Eye (tissue), 1 donor: ENCODE results near the gene NPIPA1.
"Not testable (repeated sequence)": the region's sequence is repeated elsewhere in the genome, so short reads cannot be mapped to it uniquely, and the experiment has no call there.

Experiments
- DNase-seq: peaks from one replicate; pipeline ENCODE4 v3.0.0-alpha.2; 2015

The NPIPA1 gene

GRCh38 chr16:14937143-14937542 lies at the start of gene NPIPA1:
TSS of gene NPIPA1 (plus strand) at chr16:14937443. CDS start at chr16:14937443, 0 bp downstream.
- not testable (repeated sequence) for DNase-seq

- DNase-seq = not testable (repeated sequence)
Observed at GRCh38 chr16:14892111-14892510, 45.1 kb upstream of the NPIPA1 start.

- not testable (repeated sequence) for DNase-seq
Observed at GRCh38 chr16:14895382-14895781, 41.9 kb upstream of the NPIPA1 start.

DNA sequence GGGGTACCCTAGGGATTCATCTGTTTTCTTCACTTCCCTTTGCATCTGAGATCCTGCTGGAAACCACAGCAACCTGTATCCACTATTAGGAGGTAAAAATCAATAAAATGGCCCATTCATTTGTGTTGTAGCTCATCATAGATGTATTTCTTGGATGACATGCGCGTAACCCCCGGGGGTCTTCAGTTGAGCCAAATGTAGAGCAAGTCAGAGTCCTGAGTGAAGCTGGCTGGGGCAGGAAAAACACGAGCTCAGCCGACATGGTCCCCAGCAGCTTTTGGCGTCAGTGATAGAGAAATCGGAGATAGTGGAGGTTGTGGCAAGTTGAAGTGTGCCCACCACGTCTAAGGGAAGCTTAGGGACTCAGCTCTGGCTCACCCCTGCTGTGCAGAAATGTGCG lies 41.2 kb upstream of the NPIPA1 start:
- DNase-seq = peak; percentile 11

DNA sequence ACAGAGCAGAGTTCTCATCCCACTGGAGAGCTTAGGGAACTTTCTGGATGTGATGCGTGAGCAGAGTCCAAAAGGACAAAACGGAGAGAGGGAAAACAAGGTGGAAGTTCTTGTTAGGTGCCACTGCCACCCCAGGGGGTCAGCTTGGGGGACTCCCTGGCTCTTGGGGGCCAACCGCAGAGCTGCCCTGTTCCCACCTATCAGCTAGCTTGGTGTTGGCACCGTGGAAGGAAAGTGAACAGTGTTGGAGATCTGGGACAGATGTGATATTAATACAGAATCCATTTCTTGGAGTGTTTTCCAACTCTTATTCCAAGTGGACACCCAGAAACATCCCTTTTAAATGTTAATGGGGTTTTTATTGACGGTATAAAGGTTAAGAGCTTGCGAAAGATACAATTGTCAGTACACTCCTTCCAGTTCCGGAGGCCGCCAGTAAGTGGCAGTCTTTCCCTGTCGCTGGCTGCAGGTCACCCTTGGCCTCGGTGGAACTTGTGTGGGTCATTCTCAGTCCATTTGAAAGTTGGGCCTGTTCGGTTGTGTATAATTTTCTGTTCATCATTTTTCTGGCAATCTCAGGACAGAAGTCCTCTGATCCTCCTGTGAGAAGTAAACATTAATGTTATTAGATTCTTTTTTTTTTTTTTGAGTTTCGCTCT lies 40.1 kb upstream of the NPIPA1 start:
- not testable (repeated sequence) for DNase-seq

- not testable (repeated sequence) for DNase-seq
Observed at GRCh38 chr16:14898162-14898561, 39.1 kb upstream of the NPIPA1 start.

DNA sequence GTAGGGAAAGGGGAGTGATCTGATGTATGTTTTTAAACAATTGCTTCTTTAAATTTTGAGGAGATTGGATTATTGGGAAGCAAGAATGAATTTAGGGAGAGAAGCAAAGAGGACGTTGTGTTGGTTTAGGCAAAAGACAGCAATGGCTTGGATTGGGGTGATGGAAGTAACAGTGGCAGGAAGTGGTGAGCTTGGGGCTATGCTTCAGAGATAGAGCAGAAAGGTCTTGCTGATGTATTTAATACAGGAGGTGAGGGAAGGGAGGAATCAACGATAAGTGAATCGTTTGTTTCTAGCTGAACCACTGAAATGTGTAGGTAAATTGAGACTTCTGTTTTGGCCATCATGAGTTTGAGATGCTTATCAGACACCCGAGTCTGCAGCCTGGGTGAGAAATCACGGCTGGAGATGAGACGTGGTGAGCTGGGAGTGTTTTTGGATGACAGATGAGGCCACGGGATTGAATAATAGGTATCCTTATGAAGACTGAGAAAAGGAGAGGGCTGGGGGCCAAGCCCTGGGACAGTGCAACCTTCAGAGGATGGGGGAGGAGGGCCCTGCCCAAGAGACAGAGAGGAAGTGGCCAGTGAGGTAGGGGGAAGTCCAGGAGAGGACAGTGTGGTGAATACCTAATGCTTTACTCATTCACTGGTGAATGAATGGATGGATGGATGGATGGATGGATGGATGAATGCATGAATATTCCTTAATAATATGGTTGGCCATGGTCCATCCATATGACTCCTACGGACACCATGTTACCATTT lies 33.9 kb upstream of the NPIPA1 start:
- not testable (repeated sequence) for DNase-seq

- DNase-seq = not testable (repeated sequence)
Observed at GRCh38 chr16:14909744-14910143, 27.5 kb upstream of the NPIPA1 start.

- DNase-seq = not testable (repeated sequence)
Observed at GRCh38 chr16:14910833-14911629, 26.2 kb upstream of the NPIPA1 start.

- not testable (repeated sequence) for DNase-seq
Observed at GRCh38 chr16:14911954-14912353, 25.3 kb upstream of the NPIPA1 start.

DNA sequence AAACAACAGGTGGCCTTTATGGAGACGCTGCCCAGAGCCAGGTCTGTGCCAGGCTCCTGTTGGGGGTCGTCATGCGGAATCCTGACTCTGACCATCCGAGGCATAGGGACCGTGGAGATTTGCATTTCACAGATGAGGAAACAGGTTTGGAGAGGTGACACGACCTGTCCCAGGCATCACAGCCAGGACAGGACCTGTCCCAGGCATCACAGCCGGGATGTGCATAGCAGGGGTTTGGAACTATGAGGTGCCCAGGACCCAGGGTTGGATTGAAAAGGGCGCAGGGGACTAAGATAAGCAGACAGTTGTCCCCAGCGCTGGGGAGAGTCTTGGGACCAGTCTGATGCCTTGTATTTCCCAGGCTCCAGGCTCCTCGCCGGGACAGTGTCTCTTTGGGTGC lies 24.7 kb upstream of the NPIPA1 start:
- DNase-seq = not testable (repeated sequence)

GRCh38 chr16:14918504-14918903 lies 18.7 kb upstream of the NPIPA1 start:
- peak; percentile 12 for DNase-seq

GRCh38 chr16:14919837-14920600 lies 17.2 kb upstream of the NPIPA1 start:
- not testable (repeated sequence) for DNase-seq

GRCh38 chr16:14922285-14922684 lies 15.0 kb upstream of the NPIPA1 start:
- DNase-seq = not testable (repeated sequence)

DNA sequence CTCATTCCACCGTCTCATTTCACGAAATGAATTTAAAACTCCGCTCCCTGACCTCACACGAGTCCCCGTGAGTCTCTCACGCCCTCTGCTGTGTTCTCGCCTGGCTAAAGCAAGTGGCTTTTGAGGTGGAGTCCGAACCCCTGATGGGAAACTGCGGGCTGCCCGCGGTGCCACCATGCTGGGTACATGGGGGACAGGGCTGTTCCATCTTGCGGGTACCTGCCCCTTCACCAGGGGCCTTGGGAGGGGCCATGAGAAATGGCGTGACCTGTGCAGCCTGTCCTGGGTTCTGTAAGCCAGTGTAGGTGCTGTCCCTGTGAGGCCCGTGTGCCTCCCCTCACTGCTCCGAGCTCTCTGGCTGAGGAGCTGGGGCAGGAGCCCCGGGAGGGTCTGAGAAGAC lies 14.3 kb upstream of the NPIPA1 start:
- not testable (repeated sequence) for DNase-seq

GRCh38 chr16:14923394-14924088 lies 13.7 kb upstream of the NPIPA1 start:
- not testable (repeated sequence) for DNase-seq

DNA sequence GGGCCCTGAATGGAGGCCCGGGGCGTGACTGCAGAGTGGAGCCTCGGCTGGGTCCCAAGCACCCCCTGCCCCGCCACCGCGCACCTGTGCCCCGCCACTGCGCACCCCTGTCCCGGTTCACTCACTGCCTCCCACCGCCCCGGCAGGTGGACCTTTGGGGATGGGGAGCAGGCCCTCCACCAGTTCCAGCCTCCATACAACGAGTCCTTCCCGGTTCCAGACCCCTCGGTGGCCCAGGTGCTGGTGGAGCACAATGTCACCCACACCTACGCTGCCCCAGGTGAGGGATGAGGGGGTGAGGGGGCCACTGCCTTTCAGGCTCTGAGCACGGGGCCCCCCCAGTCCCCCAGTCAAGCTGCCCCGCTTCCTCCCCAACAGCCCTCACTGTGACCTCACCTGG lies 12.9 kb upstream of the NPIPA1 start:
- not testable (repeated sequence) for DNase-seq

DNA sequence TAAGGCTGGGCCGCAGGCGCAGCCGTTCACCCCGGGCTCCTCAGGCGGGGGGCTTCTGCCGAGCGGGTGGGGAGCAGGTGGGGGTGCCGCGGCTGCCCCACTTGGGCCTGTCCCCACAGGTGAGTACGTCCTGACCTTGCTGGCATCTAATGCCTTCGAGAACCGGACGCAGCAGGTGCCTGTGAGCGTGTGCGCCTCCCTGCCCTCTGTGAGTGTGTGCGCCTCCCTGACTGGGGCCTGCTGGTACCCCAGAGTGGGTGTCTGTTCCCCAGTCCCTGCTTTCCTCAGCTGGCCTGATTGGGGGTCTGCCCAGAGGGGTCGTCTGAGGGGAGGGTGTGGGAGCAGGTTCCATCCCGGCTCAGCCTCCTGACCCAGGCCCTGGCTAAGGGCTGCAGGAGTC lies 12.3 kb upstream of the NPIPA1 start:
- DNase-seq = not testable (repeated sequence)

GRCh38 chr16:14928064-14928714 lies 9.1 kb upstream of the NPIPA1 start:
- peak; percentile 27 for DNase-seq

DNA sequence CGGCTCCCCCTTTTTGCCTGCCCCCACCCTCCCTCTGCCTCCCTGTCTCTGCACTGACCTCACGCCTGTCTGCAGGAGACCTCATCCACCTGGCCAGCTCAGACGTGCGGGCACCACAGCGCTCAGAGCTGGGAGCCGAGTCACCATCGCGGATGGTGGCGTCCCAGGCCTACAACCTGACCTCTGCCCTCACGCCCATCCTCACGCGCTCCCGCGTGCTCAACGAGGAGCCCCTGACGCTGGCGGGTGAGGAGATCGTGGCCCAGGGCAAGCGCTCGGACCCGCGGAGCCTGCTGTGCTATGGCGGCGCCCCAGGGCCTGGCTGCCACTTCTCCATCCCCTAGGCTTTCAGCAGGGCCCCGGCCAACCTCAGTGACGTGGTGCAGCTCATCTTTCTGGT lies 8.1 kb upstream of the NPIPA1 start:
- DNase-seq = not testable (repeated sequence)

- not testable (repeated sequence) for DNase-seq
Observed at GRCh38 chr16:14930246-14930645, 7.0 kb upstream of the NPIPA1 start.
